HG03521 (cell line): ENCODE measurements around the gene MLLT6.

Experiments
- ATAC-seq: cut with Tn5 transposase; IDR thresholded peaks from one replicate; pipeline ENCODE4 v1.9.1; 2021; ENCODE audit warnings: mild to moderate bottlenecking, moderate library complexity; ENCODE audit not compliant: unreplicated experiment

The MLLT6 gene

GRCh38 chr17:38706505-38707216, 1.6 kb downstream of the MLLT6 start:
- no peak for ATAC-seq

- ATAC-seq, result no peak
These were observed 2.7 kb downstream of the MLLT6 start for GRCh38 chr17:38707678-38708351.

- no peak for ATAC-seq
These were observed 4.2 kb downstream of the MLLT6 start for GRCh38 chr17:38709104-38709820.

- ATAC-seq, result no peak
These were observed 5.0 kb downstream of the MLLT6 start for GRCh38 chr17:38709864-38710603.

- ATAC-seq, result no peak
These were observed 5.5 kb downstream of the MLLT6 start for GRCh38 chr17:38710604-38710962.

- no peak for ATAC-seq
These were observed 5.9 kb downstream of the MLLT6 start for GRCh38 chr17:38710985-38711384.

- no peak for ATAC-seq
These were observed 6.9 kb downstream of the MLLT6 start for GRCh38 chr17:38711792-38712571.

- ATAC-seq, result no peak
These were observed 7.5 kb downstream of the MLLT6 start for GRCh38 chr17:38712593-38712992.

- ATAC-seq, result no peak
These were observed 8.5 kb downstream of the MLLT6 start for GRCh38 chr17:38713456-38714075.

GRCh38 chr17:38715216-38715943, 10.3 kb downstream of the MLLT6 start:
- no peak for ATAC-seq

- ATAC-seq, result no peak
These were observed 11.4 kb downstream of the MLLT6 start for GRCh38 chr17:38716368-38717005.

- no peak for ATAC-seq
These were observed 12.2 kb downstream of the MLLT6 start for GRCh38 chr17:38717139-38717745.

GRCh38 chr17:38719289-38719942, 14.3 kb downstream of the MLLT6 start:
- no peak for ATAC-seq

- ATAC-seq, result no peak
These were observed 15.0 kb downstream of the MLLT6 start for GRCh38 chr17:38719943-38720641.

- ATAC-seq, result no peak
These were observed 15.9 kb downstream of the MLLT6 start for GRCh38 chr17:38720941-38721340.

GRCh38 chr17:38721802-38722201, 16.7 kb downstream of the MLLT6 start:
- ATAC-seq, result no peak

GRCh38 chr17:38724337-38724988, 19.4 kb downstream of the MLLT6 start:
- ATAC-seq, result no peak
